DMS53 (cell line): ENCODE data around the gene CREB5.
"Not testable (repeated sequence)": the region's sequence is repeated elsewhere in the genome, so short reads cannot be mapped to it uniquely, and the experiment has no call there.

Experiments
- DNase-seq: peaks from one replicate; lab custom pipeline; 2025; lab: John Stamatoyannopoulos, UW

Gene CREB5

GRCh38 chr7:28411876-28412662, at the start of gene CREB5:
CREB5 (plus strand) TSS chr7:28412518; CDS start chr7:28412915, 397 bp downstream.
- DNase-seq: no peak

- DNase-seq: peak; percentile 16
These were observed 49.5 kb upstream of the CREB5 start for GRCh38 chr7:28362812-28363211.

GRCh38 chr7:28364082-28364481, 48.2 kb upstream of the CREB5 start:
- DNase-seq: peak; percentile 55

DNA sequence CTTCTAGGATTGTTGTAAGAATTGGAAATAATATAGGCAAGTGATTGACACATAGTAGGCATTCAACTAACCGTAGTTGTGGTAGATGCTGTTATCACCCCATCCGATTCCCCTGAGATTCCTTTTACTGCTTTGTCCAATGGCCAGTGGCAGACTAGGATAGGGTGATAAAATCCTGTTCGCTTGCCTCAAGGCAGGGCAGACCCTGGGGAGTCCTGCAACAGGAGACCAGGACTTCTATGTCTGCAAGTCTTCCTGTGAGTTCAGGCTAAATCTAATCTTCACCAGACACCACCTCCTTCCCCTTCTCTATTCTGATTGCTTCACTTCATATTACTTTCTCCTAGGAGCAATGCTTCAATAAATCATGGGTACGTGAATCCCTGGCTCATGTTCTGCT, 42.8 kb upstream of the CREB5 start:
- no peak for DNase-seq

GRCh38 chr7:28371846-28372245, 40.5 kb upstream of the CREB5 start:
- DNase-seq: no peak

GRCh38 chr7:28373990-28374389, 38.3 kb upstream of the CREB5 start:
- DNase-seq: no peak

DNA sequence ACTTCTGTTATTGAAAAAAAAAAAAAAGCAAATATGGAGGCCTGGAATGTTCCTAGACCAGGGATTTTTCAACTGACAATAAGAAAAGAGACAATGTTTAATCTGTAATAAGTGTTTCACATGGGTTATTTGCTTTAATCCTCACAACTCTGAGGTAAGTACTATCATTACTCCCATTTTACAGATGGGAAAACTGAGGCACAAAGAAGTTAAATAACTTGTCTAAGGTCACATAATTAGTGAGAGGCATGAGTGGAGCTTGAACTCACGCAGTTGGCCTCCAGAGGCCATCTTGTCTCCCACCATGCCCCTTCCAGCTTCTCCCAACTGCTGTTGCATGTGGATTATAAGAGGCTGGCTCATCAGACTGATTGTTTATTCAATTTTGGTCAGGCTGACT, 36.6 kb upstream of the CREB5 start:
- DNase-seq: no peak

- DNase-seq: no peak
These were observed 35.7 kb upstream of the CREB5 start for GRCh38 chr7:28376634-28377033.

GRCh38 chr7:28378574-28379149, 33.7 kb upstream of the CREB5 start:
- DNase-seq: peak; percentile 40

DNA sequence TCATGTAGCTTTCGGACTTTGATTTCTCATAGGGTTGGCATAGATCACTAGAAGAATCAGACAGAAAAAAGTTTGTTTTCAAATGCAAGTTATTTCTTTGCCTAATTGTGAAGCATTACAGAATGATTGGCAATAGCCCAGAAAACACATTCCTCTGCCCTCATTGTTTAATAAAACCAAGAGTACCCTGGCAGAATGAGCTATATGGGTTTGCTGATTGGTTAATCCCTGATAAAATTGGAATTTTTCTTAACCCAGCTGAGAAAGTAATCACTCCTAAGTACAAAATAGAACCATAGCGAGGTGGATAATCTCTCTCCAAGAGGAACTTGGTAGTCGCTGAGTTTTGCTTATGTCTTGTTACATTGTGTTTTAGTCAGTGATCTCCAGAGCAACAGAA, 30.9 kb upstream of the CREB5 start:
- DNase-seq: no peak

DNA sequence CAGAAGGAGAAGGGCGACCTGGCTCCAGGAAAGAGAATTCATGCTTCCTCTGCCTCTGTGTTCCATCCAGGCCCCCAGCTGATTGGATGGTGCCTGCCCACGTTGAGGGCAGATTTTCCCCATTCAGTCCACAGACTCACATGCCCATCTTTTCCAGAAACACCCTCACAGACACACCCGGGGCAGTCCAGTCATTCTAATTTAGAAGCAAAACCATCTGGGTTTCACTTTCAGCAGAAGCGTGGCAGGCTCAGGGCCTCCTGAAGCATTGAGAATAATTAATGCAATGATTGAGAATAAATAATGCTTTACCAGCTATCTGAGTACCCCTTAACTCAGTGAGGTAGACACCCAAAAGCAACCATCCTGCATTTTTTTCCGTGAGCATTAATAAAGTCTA, 30.2 kb upstream of the CREB5 start:
- no peak for DNase-seq

DNA sequence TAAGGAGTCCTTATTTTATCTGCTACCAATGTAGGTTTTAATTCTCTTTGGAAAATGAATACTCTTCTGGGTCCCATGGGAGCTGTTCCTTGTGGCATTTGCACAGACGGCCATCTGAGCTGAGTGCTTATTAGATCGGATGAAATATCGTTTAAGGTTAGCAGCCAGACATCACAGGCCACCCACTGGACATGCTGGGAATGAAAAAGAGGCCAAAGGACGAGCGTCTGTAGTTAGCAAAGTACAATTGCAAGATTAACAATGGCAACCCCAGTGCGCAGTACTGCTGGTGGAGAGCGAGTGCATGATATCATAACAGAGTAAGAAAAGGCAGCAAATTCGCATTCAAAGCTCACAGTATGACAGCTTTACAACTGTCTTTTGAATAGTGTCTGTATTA, 28.3 kb upstream of the CREB5 start:
- DNase-seq: peak; percentile 24

GRCh38 chr7:28389504-28390395, 22.6 kb upstream of the CREB5 start:
- DNase-seq: peak; percentile 91

GRCh38 chr7:28390426-28390825, 21.9 kb upstream of the CREB5 start:
- DNase-seq: no peak

GRCh38 chr7:28392289-28392688, 20.0 kb upstream of the CREB5 start:
- DNase-seq: no peak

- no peak for DNase-seq
These were observed 16.9 kb upstream of the CREB5 start for GRCh38 chr7:28395404-28395803.

DNA sequence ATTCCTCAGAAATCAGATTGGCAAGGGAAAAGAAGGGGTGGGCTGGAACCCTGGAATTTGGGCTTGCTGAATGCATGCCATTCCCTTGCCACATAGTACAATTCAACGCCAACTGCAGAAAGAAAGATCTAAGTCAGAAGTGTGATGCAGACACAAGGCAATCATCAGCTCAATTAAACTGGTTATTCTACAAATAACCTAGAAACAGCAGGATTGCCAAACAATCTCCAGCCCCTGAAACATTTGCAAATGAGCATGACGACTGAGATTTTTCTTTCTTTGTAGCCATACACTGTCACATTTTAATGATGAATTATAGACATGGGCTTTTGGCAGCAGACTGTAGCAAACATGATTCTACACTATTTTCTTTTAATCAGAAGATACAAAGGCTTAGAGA, 16.5 kb upstream of the CREB5 start:
- DNase-seq: no peak

- DNase-seq: no peak
These were observed 15.2 kb upstream of the CREB5 start for GRCh38 chr7:28397141-28397540.

GRCh38 chr7:28400838-28401360, 11.4 kb upstream of the CREB5 start:
- no peak for DNase-seq

DNA sequence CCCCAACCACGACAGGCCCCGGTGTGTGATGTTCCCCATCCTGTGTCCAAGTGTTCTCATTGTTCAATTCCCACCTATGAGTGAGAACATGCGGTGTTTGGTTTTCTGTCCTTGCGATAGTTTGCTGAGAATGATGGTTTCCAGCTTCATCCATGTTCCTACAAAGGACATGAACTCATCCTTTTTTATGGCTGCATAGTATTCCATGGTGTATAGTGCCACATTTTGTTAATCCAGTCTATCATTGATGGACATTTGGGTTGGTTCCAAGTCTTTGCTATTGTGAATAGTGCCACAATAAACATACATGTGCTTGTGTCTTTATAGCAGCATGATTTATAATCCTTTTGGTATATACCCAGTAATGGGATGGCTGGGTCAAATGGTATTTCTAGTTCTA, 10.8 kb upstream of the CREB5 start:
- DNase-seq: not testable (repeated sequence)

DNA sequence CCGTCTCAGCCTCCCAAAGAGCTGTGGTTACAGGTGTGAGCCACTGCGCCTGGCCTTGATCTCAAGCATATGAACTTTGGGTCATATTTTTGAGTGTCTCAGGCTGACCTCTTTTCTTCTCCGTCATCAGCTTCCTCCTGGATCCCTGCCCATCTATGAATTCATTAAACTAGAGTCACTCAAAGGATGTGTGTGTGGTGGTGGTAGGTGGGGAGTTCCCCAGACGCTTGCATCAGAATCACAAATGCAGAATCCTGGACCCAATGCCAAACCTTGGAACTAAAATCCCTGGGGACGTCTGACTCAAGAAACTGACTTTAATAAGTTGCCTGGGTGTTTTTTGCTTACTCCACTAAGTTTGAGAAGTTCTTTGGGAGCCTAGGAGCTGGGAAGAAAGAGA, 6.7 kb upstream of the CREB5 start:
- DNase-seq: no peak

- no peak for DNase-seq
These were observed 6.1 kb upstream of the CREB5 start for GRCh38 chr7:28406192-28406591.

DNA sequence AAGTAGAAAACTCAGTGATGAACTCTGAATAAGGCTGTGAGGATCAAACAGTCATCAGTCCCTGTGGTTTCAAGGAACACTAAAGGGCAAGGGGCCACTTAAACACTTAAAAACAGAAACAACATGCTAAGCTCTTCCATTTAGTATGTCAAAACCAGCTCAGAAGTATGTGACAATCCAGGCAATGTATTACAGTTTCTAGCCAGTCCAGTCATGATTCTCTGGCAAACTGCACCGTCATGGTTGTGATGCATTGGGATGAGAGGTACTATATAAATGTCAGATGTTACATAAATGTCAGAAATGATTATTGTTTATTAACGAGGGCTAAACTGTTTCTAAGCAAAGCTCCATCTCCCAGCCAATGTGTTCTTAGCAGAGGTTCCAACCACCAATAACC, 4.7 kb upstream of the CREB5 start:
- peak; percentile 29 for DNase-seq
